Measurements from ENCODE around the gene CATSPERD. TPM values are rescaled to one million over a fixed set of nuclear protein-coding genes. Genes with fewer than 3 reads are reported as not detected.

Gene CATSPERD
- total RNA-seq, 1 donor from 2014 or later, result 0.41 TPM

DNA sequence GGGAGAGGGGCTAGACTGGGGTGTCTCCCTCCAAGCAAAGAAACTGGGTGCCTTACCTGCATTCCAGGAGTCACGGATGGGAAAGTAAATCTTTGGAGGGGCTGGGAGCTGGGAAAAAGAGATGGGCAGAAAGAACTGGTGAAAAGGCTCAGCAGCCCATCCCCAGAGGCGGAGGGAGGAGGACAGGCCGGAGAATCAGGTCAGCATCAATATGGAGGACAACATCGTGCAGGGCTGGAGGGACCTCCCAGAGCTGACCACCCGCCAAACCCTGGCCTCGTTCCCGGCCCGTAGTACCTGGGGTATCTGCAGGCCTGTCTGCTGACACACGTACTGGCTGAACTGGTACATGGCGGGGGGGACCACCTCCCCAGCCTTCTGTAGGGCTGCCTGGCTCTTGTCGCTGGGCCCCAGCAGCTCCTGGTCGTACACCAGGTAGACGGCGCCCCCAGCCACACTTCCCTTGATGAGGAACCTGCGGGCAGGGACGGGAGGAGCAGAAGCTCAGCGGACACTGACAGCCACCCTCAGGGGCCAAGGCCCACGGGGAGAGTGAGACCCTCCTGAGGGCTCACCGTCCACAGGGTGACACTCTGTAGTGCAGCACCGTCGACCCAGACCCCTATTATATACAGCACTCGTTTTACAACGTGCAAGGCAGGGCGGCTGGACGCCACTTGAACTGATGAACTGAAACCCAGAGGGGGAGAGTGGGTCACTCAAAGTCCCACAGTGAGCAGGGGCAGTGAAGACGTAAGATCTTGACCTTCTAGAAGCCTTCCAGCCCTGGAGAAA is 41.0 kb upstream of the CATSPERD start:
- Mint-ChIP-seq H3K4me3 (peak overlapping the region; percentile 99), H3K36me3 (no peaks in the 10 kb centered on the region), H3K4me1 (ENCODE audit: unreplicated experiment) (peaks cover 9% of the 10 kb centered on the region), H3K27me3 (peaks cover 3% of the 10 kb centered on the region), H3K9me3 (no peaks in the 10 kb centered on the region), H3K27ac (peak overlapping the region; percentile 99)
- no peak for DNase-seq (ENCODE audit: extremely low spot score, unreplicated experiment)
- TF ChIP-seq, protein P1, sequence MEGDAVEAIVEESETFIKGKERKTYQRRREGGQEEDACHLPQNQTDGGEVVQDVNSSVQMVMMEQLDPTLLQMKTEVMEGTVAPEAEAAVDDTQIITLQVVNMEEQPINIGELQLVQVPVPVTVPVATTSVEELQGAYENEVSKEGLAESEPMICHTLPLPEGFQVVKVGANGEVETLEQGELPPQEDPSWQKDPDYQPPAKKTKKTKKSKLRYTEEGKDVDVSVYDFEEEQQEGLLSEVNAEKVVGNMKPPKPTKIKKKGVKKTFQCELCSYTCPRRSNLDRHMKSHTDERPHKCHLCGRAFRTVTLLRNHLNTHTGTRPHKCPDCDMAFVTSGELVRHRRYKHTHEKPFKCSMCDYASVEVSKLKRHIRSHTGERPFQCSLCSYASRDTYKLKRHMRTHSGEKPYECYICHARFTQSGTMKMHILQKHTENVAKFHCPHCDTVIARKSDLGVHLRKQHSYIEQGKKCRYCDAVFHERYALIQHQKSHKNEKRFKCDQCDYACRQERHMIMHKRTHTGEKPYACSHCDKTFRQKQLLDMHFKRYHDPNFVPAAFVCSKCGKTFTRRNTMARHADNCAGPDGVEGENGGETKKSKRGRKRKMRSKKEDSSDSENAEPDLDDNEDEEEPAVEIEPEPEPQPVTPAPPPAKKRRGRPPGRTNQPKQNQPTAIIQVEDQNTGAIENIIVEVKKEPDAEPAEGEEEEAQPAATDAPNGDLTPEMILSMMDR (conservative IDR thresholded peaks at IDR 0.05), result no peak

- Mint-ChIP-seq H3K27me3 (peaks cover 3% of the 10 kb centered on the region), H3K4me3 (peak overlapping the region; percentile 99), H3K9me3 (no peaks in the 10 kb centered on the region), H3K36me3 (no peaks in the 10 kb centered on the region), H3K27ac (peak overlapping the region; percentile 99), H3K4me1 (ENCODE audit: unreplicated experiment) (peaks cover 9% of the 10 kb centered on the region)
- TF ChIP-seq, protein P1 (conservative IDR thresholded peaks at IDR 0.05), result peak; percentile 34
- no peak for DNase-seq (ENCODE audit: extremely low spot score, unreplicated experiment)
Measured at GRCh38 chr19:5680084-5680436, 40.4 kb upstream of the CATSPERD start.

- no peaks in the 10 kb centered on the region for H3K9me3 Mint-ChIP-seq
- no peaks in the 10 kb centered on the region for H3K36me3 Mint-ChIP-seq
- H3K4me3 Mint-ChIP-seq, result peak within 1 kb of the TSS; percentile 99
- peaks cover 3% of the 10 kb centered on the region for H3K27me3 Mint-ChIP-seq
- peaks cover 9% of the 10 kb centered on the region for H3K4me1 Mint-ChIP-seq (ENCODE audit: unreplicated experiment)
- DNase-seq (ENCODE audit: extremely low spot score, unreplicated experiment), result peak; percentile 97
- TF ChIP-seq, protein P1 (conservative IDR thresholded peaks at IDR 0.05), result peak; percentile 9
- peak within 1 kb of the TSS; percentile 99 for H3K27ac Mint-ChIP-seq
Measured at GRCh38 chr19:5680437-5681368, 39.7 kb upstream of the CATSPERD start, which contains the start of the genes HSD11B1L and MICOS13. TSS of gene HSD11B1L (plus strand) at chr19:5681027. CDS start at chr19:5684833, 3,806 bp downstream. TSS of gene MICOS13 (minus strand) at chr19:5680516. CDS start at chr19:5680486, 30 bp downstream.

- DNase-seq (ENCODE audit: extremely low spot score, unreplicated experiment), result no peak
- H3K4me1 Mint-ChIP-seq (ENCODE audit: unreplicated experiment), result peaks cover 9% of the 10 kb centered on the region
- H3K27ac Mint-ChIP-seq, result peak overlapping the region; percentile 42
Measured at GRCh38 chr19:5681391-5682106, 38.9 kb upstream of the CATSPERD start.

More at GRCh38 chr19:5681391-5682106, 38.9 kb upstream of the CATSPERD start:
- Mint-ChIP-seq H3K9me3 (no peaks in the 10 kb centered on the region), H3K36me3 (no peaks in the 10 kb centered on the region), H3K4me3 (peak overlapping the region; percentile 83), H3K27me3 (peaks cover 3% of the 10 kb centered on the region)
- TF ChIP-seq, protein P1 (conservative IDR thresholded peaks at IDR 0.05), result no peak

Measured in type B pancreatic cell (in vitro differentiated cells).